ENCODE results near the gene PASD1.
"Not testable (repeated sequence)": the region's sequence is repeated elsewhere in the genome, so short reads cannot be mapped to it uniquely, and the experiment has no call there.

PASD1 gene

DNA sequence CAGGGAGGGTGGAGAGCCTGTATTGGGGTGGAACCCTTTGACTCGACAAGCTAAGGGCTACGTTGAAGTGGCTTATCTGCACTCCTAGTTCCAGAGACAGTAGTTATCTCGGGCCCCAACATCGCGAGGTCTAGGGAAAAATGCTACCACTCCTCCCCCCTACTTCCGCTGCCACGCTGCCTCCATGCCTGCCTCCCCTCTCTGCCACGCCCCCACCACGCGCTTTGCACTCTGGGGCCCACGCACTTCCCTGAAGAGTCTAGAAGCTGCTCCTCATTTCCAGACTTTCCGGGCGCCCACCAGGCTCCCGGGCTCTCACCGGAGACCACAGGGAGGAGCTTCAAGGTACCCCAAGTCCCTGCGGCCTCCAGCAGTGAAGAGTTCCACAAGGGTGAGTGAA, at the start of gene PASD1:
Gene PASD1 (plus strand): TSS at position 227 of the 400 bp plus-strand sequence. CDS start 37,879 bp downstream, outside the sequence.
- no peak for DNase-seq

DNA sequence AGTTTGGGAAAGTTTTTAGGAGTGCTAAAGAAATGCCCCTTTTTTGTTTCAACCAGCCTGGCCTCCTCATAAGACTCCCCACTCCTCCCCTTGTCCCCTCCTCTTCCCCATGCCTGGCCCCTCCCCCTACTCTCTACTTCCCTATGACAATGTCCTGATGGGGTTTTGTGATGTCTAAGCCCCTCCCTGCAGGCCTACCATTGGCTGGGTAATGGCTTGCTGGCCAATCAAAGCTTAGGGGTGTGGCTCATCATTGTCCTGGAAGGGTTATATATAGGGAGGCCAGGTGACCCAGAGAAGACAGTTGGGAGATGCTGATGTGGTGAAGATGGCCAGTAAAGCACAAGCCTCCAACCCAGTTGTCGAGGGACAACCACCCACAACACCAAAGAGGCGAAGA, 48.2 kb upstream of the PASD1 start:
- DNase-seq = no peak

GRCh38 chrX:151516538-151517187, 46.8 kb upstream of the PASD1 start:
- DNase-seq = no peak

- no peak for DNase-seq
Measured at GRCh38 chrX:151517421-151517820, 46.1 kb upstream of the PASD1 start.

DNA sequence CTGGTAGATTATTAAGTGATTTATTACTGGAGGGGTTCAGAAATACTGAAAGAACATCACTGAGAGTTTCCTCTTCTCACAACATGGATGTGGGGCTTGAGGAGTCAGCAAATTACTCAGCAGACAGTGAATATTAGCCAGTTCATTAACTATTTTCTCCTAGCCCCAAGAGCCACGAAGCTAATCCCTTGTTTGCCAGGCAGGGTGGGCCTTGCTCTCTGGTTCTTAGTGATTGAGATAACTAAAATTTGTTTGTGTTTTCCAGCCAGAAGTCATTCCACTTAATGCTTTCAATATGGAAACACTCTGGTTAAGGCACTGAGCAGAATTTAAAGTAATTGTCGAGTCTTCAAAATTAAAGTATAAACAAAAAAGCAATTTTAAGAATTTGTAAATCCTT, 40.1 kb upstream of the PASD1 start:
- DNase-seq = no peak

- no peak for DNase-seq
Measured at GRCh38 chrX:151536571-151536970, 26.9 kb upstream of the PASD1 start.

DNA sequence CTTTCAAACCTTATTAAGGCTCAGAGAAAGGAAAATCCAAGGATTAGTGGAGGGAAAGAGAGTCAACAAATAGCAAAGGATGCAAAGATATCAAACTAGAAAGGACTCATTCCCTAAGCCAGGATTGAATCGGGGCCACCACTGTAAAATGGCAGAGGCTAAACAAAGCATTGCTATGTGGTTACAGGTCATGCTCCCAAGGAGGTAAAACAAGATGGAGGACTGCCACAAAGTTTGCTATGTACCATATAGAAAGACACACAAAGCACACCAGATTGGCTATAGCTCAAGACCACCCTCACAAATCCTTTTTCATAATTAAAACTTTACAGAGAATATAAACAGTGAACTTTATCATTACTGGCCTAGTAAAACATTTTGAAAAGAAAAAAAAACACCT, 25.9 kb upstream of the PASD1 start:
- DNase-seq = no peak

- no peak for DNase-seq
Measured at GRCh38 chrX:151538190-151539122, 25.0 kb upstream of the PASD1 start.

DNA sequence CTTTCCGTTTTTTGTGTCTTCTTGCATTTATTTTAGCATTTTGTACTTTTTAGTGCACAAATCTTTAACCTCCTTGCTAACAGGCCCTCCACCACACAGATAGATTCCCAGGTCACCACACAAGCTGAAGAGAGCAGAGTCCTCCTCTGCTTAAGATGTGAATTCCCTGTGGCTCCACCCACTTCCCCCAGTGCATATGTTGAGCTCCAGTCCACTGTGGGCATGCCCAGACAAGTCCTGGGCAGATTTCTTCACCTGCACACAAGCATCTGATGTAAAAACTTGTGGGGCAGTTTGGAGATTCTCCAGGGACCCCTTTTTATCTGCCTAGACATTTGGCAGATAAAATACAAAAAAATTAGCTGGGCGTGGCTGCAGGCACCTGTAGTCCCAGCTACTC, 19.8 kb upstream of the PASD1 start:
- DNase-seq = no peak

- not testable (repeated sequence) for DNase-seq
Measured at GRCh38 chrX:151546226-151546625, 17.2 kb upstream of the PASD1 start.

DNA sequence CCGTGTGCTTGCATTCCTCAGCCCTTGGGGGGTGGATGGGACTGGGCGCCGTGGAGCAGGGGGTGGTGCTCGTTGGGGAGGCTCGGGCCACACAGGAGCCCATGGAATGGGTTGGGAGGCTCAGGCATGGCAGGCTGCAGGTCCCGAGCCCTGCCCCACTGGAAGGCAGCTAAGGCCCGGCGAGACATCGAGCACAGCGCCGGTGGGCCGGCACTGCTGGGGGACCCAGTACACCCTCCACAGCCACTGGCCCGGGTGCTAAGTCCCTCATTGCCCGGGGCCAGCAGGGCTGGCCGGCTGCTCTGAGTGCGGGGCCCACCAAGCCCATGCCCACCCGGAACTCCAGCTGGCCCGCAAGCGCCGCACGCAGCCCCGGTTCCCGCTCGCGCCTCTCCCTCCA, 12.3 kb upstream of the PASD1 start:
- DNase-seq = not testable (repeated sequence)

- DNase-seq = no peak
Measured at GRCh38 chrX:151552743-151553142, 10.7 kb upstream of the PASD1 start.

DNA sequence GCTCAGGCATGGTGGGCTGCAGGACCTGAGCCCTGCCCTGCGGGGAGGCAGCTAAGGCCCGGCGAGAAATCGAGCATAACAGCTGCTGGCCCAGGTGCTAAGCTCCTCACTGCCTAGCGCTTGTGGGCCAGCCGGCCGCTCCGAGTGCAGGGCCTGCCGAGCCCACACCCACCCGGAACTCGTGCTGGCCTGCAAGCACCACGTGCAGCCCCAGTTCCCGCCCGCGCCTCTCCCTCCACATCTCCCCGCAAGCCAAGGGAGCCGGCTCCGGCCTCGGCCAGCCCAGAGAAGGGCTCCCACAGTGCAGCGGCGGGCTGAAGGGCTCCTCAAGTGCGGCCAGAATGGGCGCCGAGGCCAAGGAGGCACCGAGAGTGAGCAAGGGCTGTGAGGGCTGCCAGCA, 8.2 kb upstream of the PASD1 start:
- not testable (repeated sequence) for DNase-seq

DNA sequence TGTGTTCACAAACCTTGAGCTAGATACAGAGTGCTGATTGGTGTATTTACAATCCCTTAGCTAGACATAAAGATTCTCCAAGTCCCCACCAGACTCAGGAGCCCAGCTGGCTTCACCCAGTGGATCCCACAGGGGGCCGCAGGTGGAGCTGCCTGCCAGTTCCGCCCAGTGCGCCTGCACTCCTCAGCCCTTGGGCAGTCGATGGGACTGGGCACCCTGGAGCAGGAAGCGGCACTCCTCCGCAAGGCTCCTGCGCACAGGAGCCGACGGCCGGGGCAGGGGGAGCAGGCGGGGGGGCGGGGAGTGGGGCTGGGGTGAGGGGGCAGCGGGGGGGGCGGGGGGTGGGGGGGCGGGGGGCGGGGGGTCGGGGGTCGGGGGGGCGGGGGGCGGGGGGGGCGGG, 990 bp upstream of the PASD1 start:
- not testable (repeated sequence) for DNase-seq

DNA sequence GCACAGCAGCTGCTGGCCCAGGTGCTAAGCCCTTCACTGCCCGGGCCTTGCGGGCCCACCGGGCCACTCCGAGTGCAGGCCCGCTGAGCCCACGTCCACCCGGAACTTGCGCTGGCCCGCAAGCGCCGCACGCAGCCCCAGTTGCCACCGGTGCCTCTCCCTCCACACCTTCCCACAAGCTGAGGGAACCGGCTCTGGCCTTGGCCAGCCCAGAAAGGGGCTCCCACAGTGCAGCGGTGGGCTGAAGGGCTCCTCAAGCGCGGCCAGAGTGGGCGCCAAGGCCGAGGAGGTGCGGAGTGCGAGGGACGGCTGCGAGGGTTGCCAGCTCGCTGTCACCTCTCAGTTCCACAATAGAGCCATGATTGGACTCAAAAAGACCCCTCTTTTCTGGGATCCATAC, 472 bp upstream of the PASD1 start:
- not testable (repeated sequence) for DNase-seq

DNA sequence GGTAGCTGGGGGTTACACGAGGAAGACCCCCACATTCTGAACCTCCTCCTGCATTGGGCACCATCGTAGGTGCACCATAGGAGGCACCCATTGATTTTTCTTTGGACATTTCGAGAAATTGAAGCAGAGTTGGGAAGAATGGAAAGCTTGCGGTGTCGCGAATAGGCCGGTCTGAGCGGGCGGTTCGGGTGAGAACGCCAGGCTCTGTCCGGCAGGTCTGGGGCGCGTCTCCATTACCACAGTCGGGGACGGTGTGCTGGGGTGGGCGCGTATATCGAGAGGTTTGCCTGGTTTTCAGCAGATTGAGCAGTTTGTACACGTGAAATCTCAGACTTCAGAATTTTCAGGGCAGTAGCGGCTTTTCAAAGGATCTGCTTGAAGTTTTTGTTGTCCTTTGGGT, 560 bp downstream of the PASD1 start:
- DNase-seq = no peak

DNA sequence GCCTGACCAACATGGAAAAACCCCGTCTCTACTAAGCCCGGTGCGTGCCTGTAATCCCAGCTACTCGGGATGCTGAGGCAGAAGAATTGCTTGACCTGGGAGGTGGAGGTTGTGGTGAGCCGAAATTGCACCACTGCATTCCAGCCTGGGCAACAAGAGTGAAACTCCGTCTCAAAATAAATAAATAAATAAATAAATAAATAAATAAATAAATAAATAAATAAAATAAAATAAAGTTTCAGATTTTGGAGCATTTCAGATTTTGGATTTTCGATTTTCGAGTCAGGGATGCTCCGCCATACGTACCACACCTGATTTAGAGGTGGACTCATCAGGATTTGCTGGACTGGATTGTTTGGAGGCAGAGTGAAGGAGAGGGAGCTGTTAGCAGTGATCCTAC, 3.4 kb downstream of the PASD1 start:
- not testable (repeated sequence) for DNase-seq

DNA sequence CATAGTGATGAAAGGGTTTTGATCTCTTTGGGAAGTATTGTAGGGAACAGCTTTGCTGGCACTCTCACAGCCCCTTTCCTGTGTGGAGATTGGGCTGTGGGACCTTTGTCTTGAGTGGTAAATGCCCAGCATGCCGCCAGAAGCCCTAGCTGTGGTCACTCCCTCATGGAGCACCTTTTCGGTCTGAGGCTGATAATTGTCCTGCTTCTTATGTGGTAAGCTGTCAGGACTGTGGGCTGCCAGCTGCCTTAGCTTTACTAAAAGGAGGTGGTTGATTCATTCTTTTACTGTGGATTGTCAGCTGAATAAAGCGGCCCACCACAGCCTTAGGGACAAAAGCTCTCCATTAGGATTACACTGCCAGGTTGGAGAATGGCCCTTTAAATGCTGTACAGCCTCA, 7.1 kb downstream of the PASD1 start:
- DNase-seq = no peak

DNA sequence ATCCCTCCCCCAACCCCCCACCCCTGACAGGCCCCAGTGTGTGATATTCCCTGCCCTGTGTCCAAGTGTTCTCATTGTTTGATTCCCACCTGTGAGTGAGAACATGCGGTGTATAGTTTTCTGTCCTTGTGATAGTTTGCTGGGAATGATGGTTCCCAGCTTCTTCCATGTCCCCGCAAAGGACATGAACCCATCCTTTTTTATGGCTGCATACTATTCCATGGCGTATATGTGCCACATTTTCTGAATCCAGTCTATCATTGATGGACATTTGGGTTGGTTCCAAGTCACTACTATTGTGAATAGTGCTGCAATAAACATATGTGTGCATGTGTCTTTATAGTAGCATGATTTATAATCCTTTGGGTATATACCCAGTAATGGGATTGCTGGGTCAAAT, 29.9 kb downstream of the PASD1 start:
- DNase-seq = not testable (repeated sequence)

DNA sequence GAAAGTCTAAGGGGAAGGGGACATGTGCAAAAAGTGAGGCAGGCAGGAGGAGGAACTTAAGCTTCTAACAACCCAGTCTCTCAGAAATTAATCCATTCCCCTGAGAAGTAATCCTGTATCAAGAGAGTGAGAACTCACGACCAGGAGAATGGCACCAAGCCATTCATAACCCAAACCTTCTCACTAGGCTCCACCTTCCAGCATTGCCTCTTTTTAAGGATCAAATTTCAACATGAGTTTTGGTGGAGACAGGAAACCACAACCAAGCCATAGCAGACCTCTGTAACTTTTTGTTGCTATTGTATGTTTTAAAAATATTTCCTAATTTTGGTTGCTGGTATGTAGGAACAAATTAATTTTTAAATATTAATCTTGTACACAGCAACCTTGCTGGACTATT, 32.8 kb downstream of the PASD1 start:
- peak; percentile 4 for DNase-seq

DNA sequence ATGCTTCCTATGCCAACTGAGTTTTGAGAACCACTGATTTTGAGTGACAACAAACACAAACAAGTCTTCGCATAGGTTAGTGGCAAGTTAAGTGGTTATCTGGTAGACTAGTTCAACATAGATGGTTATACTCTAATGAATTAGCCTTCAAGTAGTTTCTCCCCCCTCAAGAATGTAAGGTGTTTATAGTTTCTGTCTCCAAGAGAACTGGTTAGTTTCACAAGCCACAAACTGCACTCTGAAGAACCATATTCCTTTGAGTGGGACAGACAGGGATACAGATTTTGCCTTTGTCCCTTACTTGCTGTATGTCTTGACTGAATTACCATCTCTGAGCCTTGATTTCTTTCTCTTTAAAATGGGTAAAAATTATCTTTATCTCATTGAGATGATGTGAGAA, 41.5 kb downstream of the PASD1 start:
- no peak for DNase-seq

- no peak for DNase-seq
Measured at GRCh38 chrX:151609222-151609621, 45.7 kb downstream of the PASD1 start.

- no peak for DNase-seq
Measured at GRCh38 chrX:151621422-151621821, 57.9 kb downstream of the PASD1 start.

DNA sequence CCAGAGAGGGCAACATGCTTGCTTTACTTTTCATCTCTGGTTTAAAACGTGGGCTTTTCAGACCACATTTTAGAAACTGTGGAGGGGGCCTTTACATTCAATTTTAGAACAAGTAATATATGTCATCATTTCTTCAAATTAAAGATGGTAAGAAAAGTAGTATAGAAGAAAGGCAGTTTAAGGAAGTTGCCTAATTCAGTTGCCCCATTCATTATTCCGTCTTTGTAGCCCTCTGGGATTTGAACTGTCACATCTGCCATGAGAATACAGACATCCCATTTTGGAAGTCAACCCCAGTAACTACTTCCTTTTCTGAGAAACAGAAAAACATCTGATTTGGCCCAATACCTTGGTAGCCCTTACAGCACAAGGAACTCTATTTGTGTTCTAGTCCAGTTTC, 61.2 kb downstream of the PASD1 start:
- DNase-seq = no peak
